HFF-Myc (cell line): ENCODE measurements around the gene SYT4.

Experiments
- DNase-seq: peaks from one replicate; pipeline ENCODE4 v3.0.0-alpha.2; 2011; ENCODE audit warnings: low read depth; ENCODE audit errors: extremely low read depth
- H3K4me3 ChIP-seq: replicated peaks from 2 replicates; pipeline ENCODE4 v1.5.1; 2011; ENCODE audit warnings: low read depth, mild to moderate bottlenecking, control low read depth, low read length
- TF ChIP-seq, protein P1 (sequence below): IDR thresholded peaks from 2 replicates; pipeline ENCODE4 v1.5.1; 2012; ENCODE audit warnings: mild to moderate bottlenecking, low read depth, low read length, control low read depth; ENCODE audit errors: missing control alignments

The SYT4 gene

GRCh38 chr18:43267818-43268217, 9.5 kb downstream of the SYT4 start:
- H3K4me3 ChIP-seq, result no peak overlapping the region
- TF ChIP-seq, protein P1, sequence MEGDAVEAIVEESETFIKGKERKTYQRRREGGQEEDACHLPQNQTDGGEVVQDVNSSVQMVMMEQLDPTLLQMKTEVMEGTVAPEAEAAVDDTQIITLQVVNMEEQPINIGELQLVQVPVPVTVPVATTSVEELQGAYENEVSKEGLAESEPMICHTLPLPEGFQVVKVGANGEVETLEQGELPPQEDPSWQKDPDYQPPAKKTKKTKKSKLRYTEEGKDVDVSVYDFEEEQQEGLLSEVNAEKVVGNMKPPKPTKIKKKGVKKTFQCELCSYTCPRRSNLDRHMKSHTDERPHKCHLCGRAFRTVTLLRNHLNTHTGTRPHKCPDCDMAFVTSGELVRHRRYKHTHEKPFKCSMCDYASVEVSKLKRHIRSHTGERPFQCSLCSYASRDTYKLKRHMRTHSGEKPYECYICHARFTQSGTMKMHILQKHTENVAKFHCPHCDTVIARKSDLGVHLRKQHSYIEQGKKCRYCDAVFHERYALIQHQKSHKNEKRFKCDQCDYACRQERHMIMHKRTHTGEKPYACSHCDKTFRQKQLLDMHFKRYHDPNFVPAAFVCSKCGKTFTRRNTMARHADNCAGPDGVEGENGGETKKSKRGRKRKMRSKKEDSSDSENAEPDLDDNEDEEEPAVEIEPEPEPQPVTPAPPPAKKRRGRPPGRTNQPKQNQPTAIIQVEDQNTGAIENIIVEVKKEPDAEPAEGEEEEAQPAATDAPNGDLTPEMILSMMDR, result no peak

DNA sequence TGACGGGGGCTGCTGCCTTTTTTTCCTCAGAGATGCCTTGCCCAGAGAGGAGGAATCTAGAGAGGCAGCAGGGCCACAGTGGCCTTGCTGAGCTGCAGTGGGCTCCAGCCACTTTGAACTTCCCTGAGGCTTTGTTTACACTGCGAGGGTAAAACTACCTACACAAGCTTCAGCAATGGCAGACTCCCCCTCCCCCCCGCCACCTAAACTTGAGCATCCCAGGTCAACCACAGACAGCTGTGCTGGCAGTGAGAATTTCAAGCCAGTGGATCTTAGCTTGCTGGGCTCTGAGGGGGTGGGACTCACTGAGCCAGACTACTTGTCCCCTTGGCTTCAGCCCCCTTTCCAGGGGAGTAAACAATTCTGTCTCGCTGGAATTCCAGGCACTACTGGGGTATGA, 11.8 kb downstream of the SYT4 start:
- DNase-seq, result no peak
- H3K4me3 ChIP-seq, result no peak overlapping the region
- TF ChIP-seq, protein P1, result no peak

More at GRCh38 chr18:43267818-43268217, 9.5 kb downstream of the SYT4 start:
- no peak for DNase-seq

- H3K4me3 ChIP-seq, result no peak overlapping the region
- TF ChIP-seq, protein P1, result no peak
- no peak for DNase-seq
Measured at GRCh38 chr18:43248610-43249249, 28.6 kb downstream of the SYT4 start.

- H3K4me3 ChIP-seq, result no peak overlapping the region
- TF ChIP-seq, protein P1, result no peak
- no peak for DNase-seq
Measured at GRCh38 chr18:43247944-43248343, 29.3 kb downstream of the SYT4 start.

- H3K4me3 ChIP-seq, result no peak overlapping the region
- TF ChIP-seq, protein P1, result no peak
- no peak for DNase-seq
Measured at GRCh38 chr18:43238429-43238828, 38.9 kb downstream of the SYT4 start.

GRCh38 chr18:43236921-43237320, 40.4 kb downstream of the SYT4 start:
- H3K4me3 ChIP-seq, result no peak overlapping the region
- no peak for DNase-seq
- TF ChIP-seq, protein P1, result no peak

- no peak for DNase-seq
- H3K4me3 ChIP-seq, result no peak overlapping the region
- TF ChIP-seq, protein P1, result no peak
Measured at GRCh38 chr18:43234889-43235288, 42.4 kb downstream of the SYT4 start.
